IMR-90 (cell line): ENCODE data around the gene DLG5. TPM values are rescaled to one million over a fixed set of nuclear protein-coding genes. Genes with fewer than 3 reads are reported as not detected.
A peak's percentile ranks its signal among the peaks of the same experiment; 100 is the strongest.

Experiments
- ATAC-seq: fragments of 200-7000 bp; cut with Tn5 transposase; 2 replicates; pipeline ENCODE4 v1.9.1; 2020; ENCODE audit warnings: low read depth, mild to moderate bottlenecking, moderate library complexity
- BruUV-seq: library from RNA; stranded (reverse); fragments of 400-500 nt; replicated peaks from 2 replicates; lab custom pipeline; 2021; lab: Mats Ljungman, UMichigan
- CTCF ChIA-PET: fragments of 300-600 bp; formaldehyde crosslinking; extraction: SDS; loops from one replicate; lab custom pipeline; 2021; ENCODE audit warnings: antibody characterized with exemption; lab: Yijun Ruan, JAX
- POLR2A ChIA-PET: fragments of 300-600 bp; sonication (Branson Sonifier 250); formaldehyde crosslinking; loops from one replicate; lab custom pipeline; 2022; ENCODE audit warnings: antibody characterized with exemption; ENCODE audit not compliant: unreplicated experiment; lab: Charles Lee
- DNase-seq: peaks from one replicate; pipeline ENCODE4 v3.0.0; 2013
- H2AFZ ChIP-seq: replicated peaks from 2 replicates; pipeline ENCODE3; 2013; ENCODE audit warnings: low read length, mild to moderate bottlenecking; ENCODE audit not compliant: poor library complexity
- H2AK5ac ChIP-seq: 2 replicates; pipeline ENCODE4 v1.6.1; 2013; ENCODE audit warnings: low read depth, low read length, inconsistent platforms
- H2AK9ac ChIP-seq: replicated peaks from 2 replicates; pipeline ENCODE3; 2013; ENCODE audit warnings: mild to moderate bottlenecking, low read depth, low read length, moderate library complexity; ENCODE audit not compliant: poor library complexity
- H2BK120ac ChIP-seq: 2 replicates; pipeline ENCODE4 v1.6.1; 2013; ENCODE audit warnings: low read depth, low read length, inconsistent platforms
- H2BK15ac ChIP-seq: 3 replicates; pipeline ENCODE4 v1.6.1; 2013; ENCODE audit warnings: low read depth, low read length, inconsistent platforms
- H2BK20ac ChIP-seq: 2 replicates; pipeline ENCODE4 v1.6.1; 2013; ENCODE audit warnings: low read depth, mild to moderate bottlenecking, inconsistent platforms, low read length, moderate library complexity
- H2BK5ac ChIP-seq: 2 replicates; pipeline ENCODE4 v1.6.1; 2013; ENCODE audit warnings: mild to moderate bottlenecking, low read depth, low read length, inconsistent platforms; ENCODE audit not compliant: poor library complexity, severe bottlenecking
- H3K14ac ChIP-seq: replicated peaks from 2 replicates; pipeline ENCODE4 v1.6.1; 2013; ENCODE audit warnings: low read depth, low read length, inconsistent platforms
- H3K18ac ChIP-seq: 2 replicates; pipeline ENCODE4 v1.6.1; 2013; ENCODE audit warnings: low read depth, low read length, control low read depth
- H3K23ac ChIP-seq: 2 replicates; pipeline ENCODE4 v1.6.1; 2013; ENCODE audit warnings: low read depth, low read length, inconsistent platforms
- H3K27ac ChIP-seq: 2 replicates; pipeline ENCODE4 v1.5.1; 2013; ENCODE audit warnings: mild to moderate bottlenecking, control low read depth, low read length; ENCODE audit not compliant: insufficient read depth
- H3K27me3 ChIP-seq: 2 replicates; pipeline ENCODE4 v1.6.1; 2013; ENCODE audit warnings: low read length; ENCODE audit not compliant: control insufficient read depth, insufficient read depth
- H3K36me3 ChIP-seq: 2 replicates; pipeline ENCODE4 v1.6.1; 2013; ENCODE audit warnings: low read length, mixed read lengths; ENCODE audit not compliant: control insufficient read depth, insufficient read depth
- H3K4ac ChIP-seq: 2 replicates; pipeline ENCODE4 v1.6.1; 2013; ENCODE audit warnings: low read depth, low read length, inconsistent platforms
- H3K4me1 ChIP-seq: 2 replicates; pipeline ENCODE4 v1.6.1; 2013; ENCODE audit warnings: low read length, mixed read lengths; ENCODE audit not compliant: control insufficient read depth, insufficient read depth
- H3K4me2 ChIP-seq: 2 replicates; pipeline ENCODE4 v1.6.1; 2013; ENCODE audit warnings: low read depth, mild to moderate bottlenecking, control low read depth, low read length, moderate library complexity
- H3K4me3 ChIP-seq: 2 replicates; pipeline ENCODE4 v1.5.1; 2013; ENCODE audit warnings: low read depth, mild to moderate bottlenecking, control low read depth, low read length, moderate library complexity; ENCODE audit not compliant: insufficient read depth
- H3K56ac ChIP-seq: 2 replicates; pipeline ENCODE4 v1.6.1; 2013; ENCODE audit warnings: low read length, inconsistent platforms; ENCODE audit not compliant: insufficient read depth; ENCODE audit errors: extremely low read depth
- H3K79me1 ChIP-seq, 2 experiments: 2 replicates each; pipeline ENCODE4 v1.6.1; 2013; ENCODE audit warnings: low read length in 2 of 2, inconsistent platforms in 1 of 2, low read depth in 1 of 2
- H3K9ac ChIP-seq: 2 replicates; pipeline ENCODE4 v1.6.1; 2013; ENCODE audit warnings: low read depth, low read length, control low read depth
- H3K9me1 ChIP-seq: 2 replicates; pipeline ENCODE4 v1.6.1; 2013; ENCODE audit warnings: low read length, inconsistent platforms; ENCODE audit not compliant: insufficient read depth
- H3K9me3 ChIP-seq: 2 replicates; pipeline ENCODE4 v1.6.1; 2013; ENCODE audit warnings: low read length; ENCODE audit not compliant: control insufficient read depth, insufficient read depth
- H4K20me1 ChIP-seq: 2 replicates; pipeline ENCODE4 v1.6.1; 2013; ENCODE audit warnings: low read length, inconsistent platforms; ENCODE audit not compliant: insufficient read depth
- H4K5ac ChIP-seq: 2 replicates; pipeline ENCODE4 v1.6.1; 2013; ENCODE audit warnings: mild to moderate bottlenecking, low read depth, low read length, control low read depth
- H4K8ac ChIP-seq, 2 experiments: 2 replicates each; pipeline ENCODE4 v1.6.1; 2013; ENCODE audit warnings: low read depth in 2 of 2, low read length in 2 of 2, control low read depth in 1 of 2, inconsistent platforms in 1 of 2
- H4K91ac ChIP-seq: 2 replicates; pipeline ENCODE4 v1.6.1; 2013; ENCODE audit warnings: low read depth, low read length, inconsistent platforms; ENCODE audit not compliant: insufficient read depth
- MAZ ChIP-seq: IDR thresholded peaks from 2 replicates; pipeline ENCODE4 v1.6.1; 2012; ENCODE audit warnings: low read depth, mild to moderate bottlenecking, low read length, improper control_type of control experiment, moderate library complexity, borderline replicate concordance
- MXI1 ChIP-seq: IDR thresholded peaks from 2 replicates; pipeline ENCODE4 v1.6.1; 2012; ENCODE audit warnings: low read depth, mild to moderate bottlenecking, low read length, moderate library complexity, borderline replicate concordance
- NFE2L2 ChIP-seq: fragments of 150-350 bp; IDR thresholded peaks from 2 replicates; pipeline ENCODE4 v1.6.1; 2016; ENCODE audit warnings: low read depth, mild to moderate bottlenecking, low read length
- RCOR1 ChIP-seq: IDR thresholded peaks from 2 replicates; pipeline ENCODE4 v1.6.1; 2012; ENCODE audit warnings: mild to moderate bottlenecking, low read length, improper control_type of control experiment; ENCODE audit not compliant: insufficient replicate concordance
- RFX5 ChIP-seq: IDR thresholded peaks from 2 replicates; pipeline ENCODE4 v1.8.0; 2012; ENCODE audit warnings: low read depth, mild to moderate bottlenecking, low read length, moderate library complexity
- WGBS, 2 experiments: methylation state at CpG; one replicate each; pipeline versions ENCODE4 v1.1.5 to v1.1.7; 2013; ENCODE audit warnings: missing lambda C conversion rate in 2 of 2; ENCODE audit not compliant: insufficient read length in 1 of 2; ENCODE audit errors: extremely low coverage in 2 of 2; 5-methylcytosine and 5-hydroxymethylcytosine counted together
- dilution Hi-C: fragments of 300-500 bp; cut with HindIII; formaldehyde crosslinking; loops from one replicate; pipeline ENCODE4 v1.14.3; 2018; ENCODE audit warnings: low sequenced_read_pairs; ENCODE audit not compliant: unreplicated experiment
- in situ Hi-C: fragments of 300-500 bp; cut with MboI; formaldehyde crosslinking; loops from 3 replicates; pipeline ENCODE4 v1.14.3; 2019; ENCODE audit warnings: low sequenced_read_pairs, inconsistent platforms, mixed read lengths
- intact Hi-C: fragments of 100-400 bp; cut with micrococcal nuclease; formaldehyde crosslinking; loops from 2 replicates; pipeline ENCODE4 v1.10.0; 2022
- polyA plus RNA-seq, 3 experiments: library from polyadenylated mRNA; depleted of rRNA; stranded (reverse); fragments of >200 nt; gene quantifications; 2 replicates each; pipeline ENCODE4 v1.2.3, GENCODE V29; 2012; ENCODE audit warnings: low replicate concordance in 1 of 3
- total RNA-seq: library from RNA; depleted of rRNA; stranded (reverse); fragments of >200 nt; gene quantifications from 2 replicates; pipeline ENCODE4 v1.2.3, GENCODE V29; 2012

Gene DLG5
- total and polyA plus RNA-seq, 2 of the 4 experiments (the other 2 are of a cell fraction), result 12.7 to 28.7 TPM

- H3K27me3 ChIP-seq, result no peaks in the 10 kb centered on the region
- no peak overlapping the region for H3K14ac ChIP-seq
- ATAC-seq, result peak; percentile 13; the same call in 1 of the 2 replicates
- dilution Hi-C loops, result no loop called here
- H2AK9ac ChIP-seq, result no peak overlapping the region
- peaks cover 12% of the 10 kb centered on the region; the same call in 1 of the 2 replicates for H4K20me1 ChIP-seq
- no peak overlapping the region for H4K5ac ChIP-seq
- POLR2A ChIA-PET, result no interaction called here
- in situ Hi-C loops, result no loop called here
- H2BK5ac ChIP-seq, result no peak overlapping the region
- CTCF ChIA-PET, result no interaction called here
- H3K4me2 ChIP-seq, result no peak overlapping the region
- H3K4me3 ChIP-seq, result no peak overlapping the region
- no peak overlapping the region for H2BK120ac ChIP-seq
- no peak overlapping the region for H3K56ac ChIP-seq
- intact Hi-C loops, result no loop called here
- peak; percentile 34 for DNase-seq
- H4K8ac ChIP-seq, result no peak overlapping the region
- no peak overlapping the region for H4K91ac ChIP-seq
- peaks cover 36% of the 10 kb centered on the region for H3K9me1 ChIP-seq
- 95% methylated on average over 3 of the region's 5 CpGs; no CpG with 5 or more reads in 1 of the 2 experiments for WGBS, 2 experiments
- H3K23ac ChIP-seq, result no peak overlapping the region
- no peak overlapping the region for H3K27ac ChIP-seq
- H3K18ac ChIP-seq, result no peak overlapping the region
- no peak overlapping the region for H2AFZ ChIP-seq
- peaks cover 5% of the 10 kb centered on the region for H3K4me1 ChIP-seq
- BruUV-seq, result no TSS peak
- H2AK5ac ChIP-seq, result no peak overlapping the region
- TF ChIP-seq MAZ, result no peak
- TF ChIP-seq NFE2L2, result no peak
- TF ChIP-seq RCOR1, result no peak
- TF ChIP-seq MXI1, result no peak
- TF ChIP-seq RFX5, result no peak
- no peak overlapping the region for H2BK15ac ChIP-seq
- H3K9me3 ChIP-seq, result no peaks in the 10 kb centered on the region
- H3K36me3 ChIP-seq, result peaks cover 54% of the 10 kb centered on the region
- no peak overlapping the region; the same call in 1 of the 2 replicates for H3K4ac ChIP-seq
- peaks cover 12 to 61% of the 10 kb centered on the region in 2 experiments; a peak in 3 of 4 replicates for H3K79me1 ChIP-seq
- H3K9ac ChIP-seq, result no peak overlapping the region
- H2BK20ac ChIP-seq, result no peak overlapping the region
Measured at GRCh38 chr10:77800738-77801266, 125.8 kb downstream of the DLG5 start.
